ENCODE measurements around the gene MAN1A1. TPM values are rescaled to one million over a fixed set of nuclear protein-coding genes. Genes with fewer than 3 reads are reported as not detected.
"Not testable (repeated sequence)": the region's sequence is repeated elsewhere in the genome, so short reads cannot be mapped to it uniquely, and the experiment has no call there.

Gene MAN1A1
- total RNA-seq, 1 donor from 2014 or later: 52.2 TPM

DNA sequence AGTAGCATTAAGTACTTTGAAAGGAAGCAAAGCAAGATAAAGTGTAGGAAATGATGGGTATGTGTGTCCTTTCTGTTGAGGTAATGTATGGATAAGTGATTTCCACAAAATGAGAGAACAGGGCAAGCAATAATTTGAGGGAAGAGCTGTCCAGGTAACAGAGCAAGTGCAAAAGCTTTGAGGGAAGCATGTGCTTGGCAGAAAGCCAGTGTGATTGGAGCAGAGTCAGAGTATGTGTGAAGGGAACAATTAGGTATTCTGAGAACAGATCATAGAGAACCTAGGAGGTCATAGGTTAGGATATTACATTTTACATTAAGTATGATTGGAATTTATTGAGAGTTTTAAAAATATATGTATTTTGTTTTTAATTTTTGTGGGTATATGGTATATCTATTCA is 30.2 kb upstream of the MAN1A1 start:
- TF ChIP-seq CTCF (conservative IDR thresholded peaks at IDR 0.05): no peak
- DNase-seq (ENCODE audit: extremely low spot score, unreplicated experiment): no peak
- Mint-ChIP-seq H3K27ac (no peak overlapping the region), H3K9me3 (peaks cover 7% of the 10 kb centered on the region), H3K27me3 (no peaks in the 10 kb centered on the region), H3K36me3 (no peaks in the 10 kb centered on the region), H3K4me1 (ENCODE audit: unreplicated experiment) (no peaks in the 10 kb centered on the region), H3K4me3 (no peak overlapping the region)

- H3K36me3 Mint-ChIP-seq; H3K27ac Mint-ChIP-seq; H3K27me3 Mint-ChIP-seq; H3K4me1 Mint-ChIP-seq (ENCODE audit: unreplicated experiment); H3K4me3 Mint-ChIP-seq; DNase-seq (ENCODE audit: extremely low spot score, unreplicated experiment): not testable (repeated sequence)
- H3K9me3 Mint-ChIP-seq: peaks cover 13% of the 10 kb centered on the region
Observed at GRCh38 chr6:119377043-119377442, 27.5 kb upstream of the MAN1A1 start.

DNA sequence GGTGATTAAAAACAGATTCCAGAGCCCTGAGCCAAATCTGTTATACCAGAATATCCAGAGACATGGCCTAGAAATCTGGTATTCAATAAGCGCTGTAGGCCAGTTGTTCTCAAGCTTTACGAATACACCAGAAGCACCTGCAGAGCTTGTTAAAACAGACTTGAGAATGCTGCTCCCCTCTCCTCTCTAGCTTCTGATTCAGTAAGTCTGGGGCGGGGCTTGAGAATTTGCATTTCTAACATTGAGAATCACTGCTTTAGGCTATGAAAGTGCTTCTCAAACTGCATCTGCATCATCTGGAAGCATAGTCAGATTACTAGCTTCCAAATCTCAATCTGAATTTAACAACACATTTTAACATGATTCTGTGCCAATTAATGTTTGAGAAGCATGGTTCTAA is 20.5 kb upstream of the MAN1A1 start:
- Mint-ChIP-seq H3K27ac (no peak overlapping the region), H3K36me3 (peaks cover 2% of the 10 kb centered on the region), H3K27me3 (no peaks in the 10 kb centered on the region), H3K4me1 (ENCODE audit: unreplicated experiment) (no peaks in the 10 kb centered on the region), H3K9me3 (peaks cover 6% of the 10 kb centered on the region), H3K4me3 (no peak overlapping the region)
- no peak for TF ChIP-seq CTCF (conservative IDR thresholded peaks at IDR 0.05)
- DNase-seq (ENCODE audit: extremely low spot score, unreplicated experiment): no peak

GRCh38 chr6:119368921-119369320 is 19.4 kb upstream of the MAN1A1 start:
- no peaks in the 10 kb centered on the region for H3K4me1 Mint-ChIP-seq (ENCODE audit: unreplicated experiment)
- H3K27ac Mint-ChIP-seq: no peak overlapping the region
- peaks cover 6% of the 10 kb centered on the region for H3K36me3 Mint-ChIP-seq
- H3K4me3 Mint-ChIP-seq: no peak overlapping the region
- DNase-seq (ENCODE audit: extremely low spot score, unreplicated experiment): no peak
- no peaks in the 10 kb centered on the region for H3K27me3 Mint-ChIP-seq
- peaks cover 6% of the 10 kb centered on the region for H3K9me3 Mint-ChIP-seq
- no peak for TF ChIP-seq CTCF (conservative IDR thresholded peaks at IDR 0.05)

GRCh38 chr6:119361209-119361608 is 11.6 kb upstream of the MAN1A1 start:
- Mint-ChIP-seq H3K27ac (no peak overlapping the region), H3K36me3 (peaks cover 6% of the 10 kb centered on the region), H3K4me3 (no peak overlapping the region), H3K9me3 (no peaks in the 10 kb centered on the region), H3K27me3 (no peaks in the 10 kb centered on the region), H3K4me1 (ENCODE audit: unreplicated experiment) (no peaks in the 10 kb centered on the region)
- TF ChIP-seq CTCF (conservative IDR thresholded peaks at IDR 0.05): no peak
- no peak for DNase-seq (ENCODE audit: extremely low spot score, unreplicated experiment)

GRCh38 chr6:119360262-119360915 is 10.8 kb upstream of the MAN1A1 start:
- Mint-ChIP-seq H3K4me1 (ENCODE audit: unreplicated experiment) (no peaks in the 10 kb centered on the region), H3K36me3 (peaks cover 6% of the 10 kb centered on the region), H3K27me3 (no peaks in the 10 kb centered on the region), H3K27ac (no peak overlapping the region), H3K9me3 (no peaks in the 10 kb centered on the region), H3K4me3 (no peak overlapping the region)
- TF ChIP-seq CTCF (conservative IDR thresholded peaks at IDR 0.05): no peak
- no peak for DNase-seq (ENCODE audit: extremely low spot score, unreplicated experiment)

Measured in type B pancreatic cell (in vitro differentiated cells).